ENCODE measurements around the gene FGF9. TPM values are rescaled to one million over a fixed set of nuclear protein-coding genes. Genes with fewer than 3 reads are reported as not detected.

The FGF9 gene
- total and polyA plus RNA-seq, 2 of the 8 experiments (the other 6 are each of a cell fraction or from before 2014, with no cell fraction given): 0.02 TPM; not detected in 1

DNA sequence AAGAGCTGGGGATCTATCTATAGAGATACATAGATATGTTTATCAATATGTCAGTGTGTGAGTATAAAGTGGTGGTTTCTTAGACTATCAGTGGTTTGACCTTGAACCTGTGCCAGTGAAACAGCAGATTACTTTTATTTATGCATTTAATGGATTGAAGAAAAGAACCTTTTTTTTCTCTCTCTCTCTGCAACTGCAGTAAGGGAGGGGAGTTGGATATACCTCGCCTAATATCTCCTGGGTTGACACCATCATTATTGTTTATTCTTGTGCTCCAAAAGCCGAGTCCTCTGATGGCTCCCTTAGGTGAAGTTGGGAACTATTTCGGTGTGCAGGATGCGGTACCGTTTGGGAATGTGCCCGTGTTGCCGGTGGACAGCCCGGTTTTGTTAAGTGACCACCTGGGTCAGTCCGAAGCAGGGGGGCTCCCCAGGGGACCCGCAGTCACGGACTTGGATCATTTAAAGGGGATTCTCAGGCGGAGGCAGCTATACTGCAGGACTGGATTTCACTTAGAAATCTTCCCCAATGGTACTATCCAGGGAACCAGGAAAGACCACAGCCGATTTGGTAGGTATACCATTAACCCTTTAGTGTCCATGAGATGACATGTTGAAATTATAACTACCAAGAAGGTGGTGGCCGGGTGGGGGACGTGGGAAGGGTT, 880 bp downstream of the FGF9 start:
- Histone ChIP-seq H3K27ac (ENCODE audit: low read depth, low read length) (no peak overlapping the region), H3K56ac (replicated peaks; ENCODE audit: insufficient read length, low read depth, low read length) (no peak overlapping the region), H3K79me1 (ENCODE audit: low read depth, low read length) (no peaks in the 10 kb centered on the region), H3K9ac (replicated peaks in 1 of 4; ENCODE audit: extremely low read depth in 1 of 4, low read depth in 3 of 4, low read length in 3 of 4) (no peak overlapping the region), H3K18ac (ENCODE audit: extremely low read depth, low read length) (no peak overlapping the region), H3K79me2 (ENCODE audit: control insufficient read depth in 1 of 2, insufficient read depth in 2 of 2, low read length in 2 of 2) (no peaks in the 10 kb centered on the region), H3K23me2 (ENCODE audit: low read depth, low read length) (peaks cover 35% of the 10 kb centered on the region), H2BK120ac (replicated peaks; ENCODE audit: low read depth, low read length) (no peak overlapping the region), H2AFZ (ENCODE audit: low read length) (no peak overlapping the region), H4K20me1 (replicated peaks in 1 of 2; ENCODE audit: control insufficient read depth in 1 of 2, insufficient read depth in 2 of 2, low read length in 2 of 2) (peaks cover 6 to 12% of the 10 kb centered on the region in 2 experiments), H3K23ac (ENCODE audit: insufficient read length) (no peak overlapping the region), H3K9me3 (ENCODE audit: insufficient read depth in 2 of 2, low read depth in 1 of 2, low read length in 1 of 2) (no peaks in the 10 kb centered on the region), H3K14ac (ENCODE audit: insufficient read length) (no peak overlapping the region), H2BK15ac (ENCODE audit: low read length) (no peak overlapping the region), H3K4me3 (ENCODE audit: extremely low read depth in 1 of 4, insufficient read depth in 2 of 4, low read depth in 3 of 4, low read length in 4 of 4) (peak overlapping the region; percentile 3 to 82 (median 17); a peak in 4 of 8 replicates), H3K4me2 (ENCODE audit: insufficient read depth in 1 of 2, low read depth in 2 of 2, low read length in 2 of 2) (peak overlapping the region; percentile 90 to 97), H3K4me1 (replicated peaks in 1 of 4; ENCODE audit: control insufficient read depth in 3 of 4, insufficient read depth in 4 of 4, low read length in 3 of 4) (peaks cover 3 to 27% (median 12%) of the 10 kb centered on the region in 4 experiments), H4K5ac (ENCODE audit: insufficient read length, low read depth, low read length) (no peak overlapping the region), H3K27me3 (replicated peaks in 1 of 4; ENCODE audit: control insufficient read depth in 3 of 4, extremely low read depth in 1 of 4, insufficient read depth in 3 of 4, low read length in 3 of 4) (peaks cover 44 to 95% (median 82%) of the 10 kb centered on the region in 4 experiments), H2BK20ac (ENCODE audit: low read length) (no peak overlapping the region), H2BK5ac (ENCODE audit: low read depth, low read length) (no peak overlapping the region), H3K4ac (replicated peaks; ENCODE audit: insufficient read length, low read depth, low read length) (no peak overlapping the region), H2BK12ac (ENCODE audit: low read depth, low read length) (no peak overlapping the region), H2AK5ac (ENCODE audit: low read depth, low read length) (no peak overlapping the region), H4K91ac (replicated peaks; ENCODE audit: insufficient read length, low read length) (no peak overlapping the region), H4K8ac (ENCODE audit: extremely low read depth, insufficient read depth, low read length) (no peak overlapping the region), H3K36me3 (ENCODE audit: control insufficient read depth in 2 of 4, insufficient read depth in 4 of 4, low read length in 3 of 4) (no peaks in the 10 kb centered on the region)
- FAIRE-seq (peak; percentile 13), DNase-seq (ENCODE audit: low read depth in 1 of 2, low spot score in 2 of 2) (peak in 1 of 2 experiments; percentile 52)
- CTCF ChIA-PET (ENCODE audit: partially characterized antibody): no interaction called here
- POLR2A ChIA-PET (ENCODE audit: partially characterized antibody): no interaction called here
- WGBS, 2 experiments (ENCODE audit: extremely low coverage in 1 of 2, insufficient coverage in 1 of 2, insufficient read length in 1 of 2, insufficient replicate concordance in 2 of 2, low coverage in 1 of 2, low lambda C conversion rate in 2 of 2, missing lambda C conversion rate in 1 of 2): 6% methylated on average over 15 of the region's 15 CpGs; no CpG with 5 or more reads in 1 of the 2 experiments
- TF ChIP-seq, protein P1, sequence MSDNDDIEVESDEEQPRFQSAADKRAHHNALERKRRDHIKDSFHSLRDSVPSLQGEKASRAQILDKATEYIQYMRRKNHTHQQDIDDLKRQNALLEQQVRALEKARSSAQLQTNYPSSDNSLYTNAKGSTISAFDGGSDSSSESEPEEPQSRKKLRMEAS (IDR thresholded peaks at IDR 0.05): no peak
- no peak for TF ChIP-seq RFX5 (IDR thresholded peaks at IDR 0.05; ENCODE audit: borderline replicate concordance, low read depth, low read length)
- no peak for TF ChIP-seq POLR2AphosphoS5 (IDR thresholded peaks at IDR 0.05; ENCODE audit: low read depth, low read length)
- TF ChIP-seq EZH2 (IDR thresholded peaks at IDR 0.05; ENCODE audit: low read depth, low read length, severe bottlenecking): peak; percentile 14
- TF ChIP-seq CHD2 (IDR thresholded peaks at IDR 0.05; ENCODE audit: low read length): no peak

Measured in H1 (cell line).